ENCODE data around the gene MRNIP.

DNA sequence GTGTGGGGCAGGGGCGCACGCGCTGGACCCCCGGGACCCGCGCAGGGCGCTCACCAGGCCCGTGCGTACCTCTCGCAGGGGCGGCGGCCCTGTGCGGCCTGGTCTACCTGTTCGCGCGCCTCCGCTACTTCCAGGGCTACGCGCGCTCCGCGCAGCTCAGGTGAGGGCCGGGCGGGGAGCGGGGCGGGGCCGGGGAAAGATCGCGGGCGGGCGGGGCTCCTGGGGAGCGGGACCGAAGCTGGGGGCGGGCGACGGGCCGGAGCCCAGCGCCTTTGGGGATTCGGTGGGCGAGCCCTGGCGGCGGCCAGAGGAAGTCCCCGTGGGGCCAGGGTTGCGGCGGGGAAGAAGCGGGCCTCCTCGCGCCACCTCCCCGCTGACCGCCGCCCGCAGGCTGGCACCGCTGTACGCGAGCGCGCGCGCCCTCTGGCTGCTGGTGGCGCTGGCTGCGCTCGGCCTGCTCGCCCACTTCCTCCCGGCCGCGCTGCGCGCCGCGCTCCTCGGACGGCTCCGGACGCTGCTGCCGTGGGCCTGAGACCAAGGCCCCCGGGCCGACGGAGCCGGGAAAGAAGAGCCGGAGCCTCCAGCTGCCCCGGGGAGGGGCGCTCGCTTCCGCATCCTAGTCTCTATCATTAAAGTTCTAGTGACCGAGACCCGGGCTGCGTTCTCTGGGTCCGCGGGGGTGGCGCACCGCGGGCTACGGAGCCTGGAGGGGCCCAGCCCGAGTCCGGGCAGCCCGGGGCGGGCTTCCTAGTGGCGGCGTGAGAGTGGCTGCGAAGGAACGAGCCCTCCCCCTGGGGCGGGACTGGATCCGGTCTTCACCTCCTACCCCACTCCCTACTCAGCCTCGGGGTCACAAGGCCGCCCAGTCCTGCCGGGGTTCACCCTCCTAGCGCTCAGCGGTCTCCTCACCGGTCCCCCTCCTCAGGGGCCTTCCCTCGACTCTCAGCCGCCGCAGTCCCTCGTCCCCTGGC is 62.5 kb downstream of the MRNIP start:
- TF ChIP-seq POLR2AphosphoS5 (IDR thresholded peaks at IDR 0.05; ENCODE audit: low read depth, low read length) (no peak; the same call in 1 of the 2 replicates), TAF1 (IDR thresholded peaks at IDR 0.05; ENCODE audit: borderline replicate concordance, insufficient read depth, low read length) (no peak)
- TF ChIP-seq, protein P1, sequence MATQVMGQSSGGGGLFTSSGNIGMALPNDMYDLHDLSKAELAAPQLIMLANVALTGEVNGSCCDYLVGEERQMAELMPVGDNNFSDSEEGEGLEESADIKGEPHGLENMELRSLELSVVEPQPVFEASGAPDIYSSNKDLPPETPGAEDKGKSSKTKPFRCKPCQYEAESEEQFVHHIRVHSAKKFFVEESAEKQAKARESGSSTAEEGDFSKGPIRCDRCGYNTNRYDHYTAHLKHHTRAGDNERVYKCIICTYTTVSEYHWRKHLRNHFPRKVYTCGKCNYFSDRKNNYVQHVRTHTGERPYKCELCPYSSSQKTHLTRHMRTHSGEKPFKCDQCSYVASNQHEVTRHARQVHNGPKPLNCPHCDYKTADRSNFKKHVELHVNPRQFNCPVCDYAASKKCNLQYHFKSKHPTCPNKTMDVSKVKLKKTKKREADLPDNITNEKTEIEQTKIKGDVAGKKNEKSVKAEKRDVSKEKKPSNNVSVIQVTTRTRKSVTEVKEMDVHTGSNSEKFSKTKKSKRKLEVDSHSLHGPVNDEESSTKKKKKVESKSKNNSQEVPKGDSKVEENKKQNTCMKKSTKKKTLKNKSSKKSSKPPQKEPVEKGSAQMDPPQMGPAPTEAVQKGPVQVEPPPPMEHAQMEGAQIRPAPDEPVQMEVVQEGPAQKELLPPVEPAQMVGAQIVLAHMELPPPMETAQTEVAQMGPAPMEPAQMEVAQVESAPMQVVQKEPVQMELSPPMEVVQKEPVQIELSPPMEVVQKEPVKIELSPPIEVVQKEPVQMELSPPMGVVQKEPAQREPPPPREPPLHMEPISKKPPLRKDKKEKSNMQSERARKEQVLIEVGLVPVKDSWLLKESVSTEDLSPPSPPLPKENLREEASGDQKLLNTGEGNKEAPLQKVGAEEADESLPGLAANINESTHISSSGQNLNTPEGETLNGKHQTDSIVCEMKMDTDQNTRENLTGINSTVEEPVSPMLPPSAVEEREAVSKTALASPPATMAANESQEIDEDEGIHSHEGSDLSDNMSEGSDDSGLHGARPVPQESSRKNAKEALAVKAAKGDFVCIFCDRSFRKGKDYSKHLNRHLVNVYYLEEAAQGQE (IDR thresholded peaks at IDR 0.05; ENCODE audit: insufficient read depth in 1 of 2, low read depth in 2 of 2, low read length in 2 of 2) = no peak

Measured in PFSK-1 (cell line).